Right lobe of liver (tissue), 6 donors: ENCODE measurements around the gene HDAC9. TPM values are rescaled to one million over a fixed set of nuclear protein-coding genes. Genes with fewer than 3 reads are reported as not detected.

Experiments used
- ATAC-seq, 4 donors: fragments of 200-7000 bp; cut with Tn5 transposase; one replicate each; pipeline ENCODE4 v1.9.1; 2020; ENCODE audit warnings: mild to moderate bottlenecking in 4 of 4, moderate library complexity in 4 of 4
- DNase-seq, 3 donors: peaks; one replicate each; pipeline ENCODE4 v3.0.0-alpha.2; 2020
- H3K27ac ChIP-seq, 3 donors: fragments of 200-600 bp; one replicate each; pipeline ENCODE4 v1.8.0; 2022
- H3K27me3 ChIP-seq, 2 donors: fragments of 200-600 bp; one replicate each; pipeline ENCODE4 v1.8.0; 2022
- H3K36me3 ChIP-seq, 4 donors: fragments of 200-600 bp; sonication (generic) in 1 of 4; one replicate each; pipeline versions ENCODE4 v1.5.1 to v1.8.0; 2017 to 2022; ENCODE audit warnings: control low read depth in 1 of 4
- H3K4me1 ChIP-seq, 4 donors: fragments of 200-600 bp; sonication (generic) in 1 of 4; one replicate each; pipeline versions ENCODE4 v1.5.1 to v1.8.0; 2017 to 2022; ENCODE audit warnings: control low read depth in 1 of 4
- H3K4me3 ChIP-seq, 3 donors: fragments of 200-600 bp; one replicate each; pipeline ENCODE4 v1.8.0; 2022
- H3K9me3 ChIP-seq, 4 donors: fragments of 200-600 bp; sonication (generic) in 1 of 4; one replicate each; pipeline versions ENCODE4 v1.5.1 to v1.8.0; 2017 to 2022; ENCODE audit warnings: control low read depth in 1 of 4
- POLR2A ChIP-seq: fragments of 450-650 bp; IDR thresholded peaks from one replicate; pipeline ENCODE4 v1.6.1; 2017; ENCODE audit warnings: antibody characterized with exemption, mild to moderate bottlenecking
- WGBS: methylation state at CpG from one replicate; pipeline ENCODE4 v1.1.6; 2018; ENCODE audit warnings: low coverage, low lambda C conversion rate; ENCODE audit not compliant: insufficient coverage; ENCODE audit errors: missing lambda C conversion rate; 5-methylcytosine and 5-hydroxymethylcytosine counted together
- intact Hi-C, 2 donors: fragments of 100-400 bp; cut with DNase I; formaldehyde crosslinking; loops; one replicate each; pipeline versions ENCODE4 v1.11.2 to v1.14.1; 2022
- total RNA-seq, 6 experiments: library from RNA; depleted of rRNA in 2 of 6; stranded (reverse); fragments of >200 nt in 2 of 6; fragmentation: NEBNext Ultra II Directional in 3 of 6; extraction: Animal tissue kit (Norgen Biotek cat#: 25700) in 3 of 6; gene quantifications; one replicate each; pipeline versions ENCODE4 v1.1.0 to v1.2.4, GENCODE V29; 2016 to 2023
- TF ChIP-seq, protein P1 (sequence below), 4 donors: fragments of 200-600 bp in 3 of 4; fragments of 450-650 bp in 1 of 4; IDR thresholded peaks; one replicate each; pipeline versions ENCODE4 v1.5.1 to v1.8.0; 2016 to 2022; ENCODE audit warnings: antibody characterized with exemption in 4 of 4, mild to moderate bottlenecking in 2 of 4
- donor health status: DM: no; HTN: yes; CAD: no.
- donor health status: DM: no; HTN: no; CAD: no.
- donor health status: DM: no; HTN: no; CAD: no.
- donor health status: DM: no; HTN: yes; CAD: no.
- donor health status: DM: no; HTN: yes; CAD: no.

The HDAC9 gene
- total RNA-seq, 6 experiments from 2014 or later = 1.0 to 4.1 (median 2.5) TPM

DNA sequence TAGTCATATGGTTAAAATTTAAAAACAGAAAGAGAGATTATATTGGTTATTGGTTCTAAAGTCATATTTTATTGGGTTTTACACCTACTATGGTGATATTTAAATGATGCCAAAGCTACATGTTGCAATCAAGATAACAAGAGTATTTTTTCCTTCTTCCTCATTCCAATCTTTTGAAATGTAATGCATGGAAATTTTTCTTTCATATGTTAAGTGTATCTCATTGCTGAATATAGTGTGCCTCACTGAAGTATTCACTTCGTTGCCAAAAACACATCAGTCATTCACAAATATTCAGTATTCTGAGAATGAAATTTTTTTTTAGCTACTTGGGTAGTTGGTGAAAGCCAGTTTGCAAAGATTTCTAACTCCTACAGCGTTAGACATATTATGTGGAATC is 19.5 kb downstream of the HDAC9 start:
- H3K4me1 ChIP-seq = no peaks in the 10 kb centered on the region
- H3K27me3 ChIP-seq = no peaks in the 10 kb centered on the region
- no peaks in the 10 kb centered on the region for H3K36me3 ChIP-seq
- DNase-seq (no peak), ATAC-seq (no peak)
- intact Hi-C loops = no loop called here
- 50% methylated on average over 2 of the region's 2 CpGs for WGBS
- no peaks in the 10 kb centered on the region for H3K9me3 ChIP-seq
- H3K4me3 ChIP-seq = no peak overlapping the region
- H3K27ac ChIP-seq = no peak overlapping the region
- TF ChIP-seq, protein P1, sequence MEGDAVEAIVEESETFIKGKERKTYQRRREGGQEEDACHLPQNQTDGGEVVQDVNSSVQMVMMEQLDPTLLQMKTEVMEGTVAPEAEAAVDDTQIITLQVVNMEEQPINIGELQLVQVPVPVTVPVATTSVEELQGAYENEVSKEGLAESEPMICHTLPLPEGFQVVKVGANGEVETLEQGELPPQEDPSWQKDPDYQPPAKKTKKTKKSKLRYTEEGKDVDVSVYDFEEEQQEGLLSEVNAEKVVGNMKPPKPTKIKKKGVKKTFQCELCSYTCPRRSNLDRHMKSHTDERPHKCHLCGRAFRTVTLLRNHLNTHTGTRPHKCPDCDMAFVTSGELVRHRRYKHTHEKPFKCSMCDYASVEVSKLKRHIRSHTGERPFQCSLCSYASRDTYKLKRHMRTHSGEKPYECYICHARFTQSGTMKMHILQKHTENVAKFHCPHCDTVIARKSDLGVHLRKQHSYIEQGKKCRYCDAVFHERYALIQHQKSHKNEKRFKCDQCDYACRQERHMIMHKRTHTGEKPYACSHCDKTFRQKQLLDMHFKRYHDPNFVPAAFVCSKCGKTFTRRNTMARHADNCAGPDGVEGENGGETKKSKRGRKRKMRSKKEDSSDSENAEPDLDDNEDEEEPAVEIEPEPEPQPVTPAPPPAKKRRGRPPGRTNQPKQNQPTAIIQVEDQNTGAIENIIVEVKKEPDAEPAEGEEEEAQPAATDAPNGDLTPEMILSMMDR (IDR thresholded peaks at IDR 0.05) = no peak
- no peak for TF ChIP-seq POLR2A

DNA sequence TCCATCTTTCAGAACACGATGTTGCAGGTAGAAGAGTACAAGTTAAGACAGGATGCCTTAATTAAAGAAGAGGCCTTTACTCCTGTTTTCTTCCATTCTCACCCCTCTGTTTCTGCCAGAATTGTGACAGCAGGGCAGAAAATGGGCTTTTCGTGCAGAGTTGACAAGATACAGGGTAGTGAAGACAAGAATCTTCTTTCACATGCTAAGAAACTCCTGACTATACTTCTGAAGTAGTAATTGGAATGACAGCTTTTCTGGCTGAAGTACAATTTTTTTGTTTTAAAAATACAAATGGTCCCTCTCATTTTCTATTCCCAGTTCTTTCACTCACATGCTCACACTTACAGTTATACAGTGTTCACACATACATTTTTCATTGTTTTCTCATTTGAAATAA is 22.1 kb downstream of the HDAC9 start:
- WGBS = 65% methylated on average over 2 of the region's 2 CpGs
- Histone ChIP-seq H3K36me3 (no peaks in the 10 kb centered on the region), H3K27me3 (no peaks in the 10 kb centered on the region), H3K27ac (no peak overlapping the region), H3K9me3 (no peaks in the 10 kb centered on the region), H3K4me3 (no peak overlapping the region), H3K4me1 (no peaks in the 10 kb centered on the region)
- DNase-seq (no peak), ATAC-seq (no peak)
- intact Hi-C loops = no loop called here
- TF ChIP-seq POLR2A = no peak
- TF ChIP-seq, protein P1 (IDR thresholded peaks at IDR 0.05) = no peak

DNA sequence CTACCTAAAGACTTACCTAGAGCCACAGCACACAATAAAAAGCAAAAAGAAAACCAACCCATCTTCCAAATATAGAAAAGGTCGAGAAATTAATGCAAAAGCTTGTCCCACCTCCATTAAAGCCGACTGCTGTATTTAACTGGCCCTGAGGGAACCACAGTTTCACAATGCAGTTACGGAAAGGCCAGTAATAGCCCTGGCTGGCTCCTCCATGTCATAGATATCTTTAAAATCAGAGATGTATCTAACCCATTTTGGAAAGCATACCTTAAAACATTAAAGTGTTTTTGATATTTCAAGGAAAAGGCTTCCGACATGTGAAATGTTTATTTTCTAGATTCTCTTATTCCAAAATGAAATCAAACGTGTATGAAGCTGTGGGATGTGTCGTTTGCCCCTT is 23.0 kb downstream of the HDAC9 start:
- Histone ChIP-seq H3K27me3 (no peaks in the 10 kb centered on the region), H3K4me3 (no peak overlapping the region), H3K27ac (no peak overlapping the region), H3K36me3 (no peaks in the 10 kb centered on the region), H3K4me1 (no peaks in the 10 kb centered on the region), H3K9me3 (no peaks in the 10 kb centered on the region)
- no peak for TF ChIP-seq POLR2A
- TF ChIP-seq, protein P1 (IDR thresholded peaks at IDR 0.05) = no peak
- WGBS = 65% methylated on average over 6 of the region's 6 CpGs
- DNase-seq (no peak), ATAC-seq (no peak)
- intact Hi-C loops = no loop called here

DNA sequence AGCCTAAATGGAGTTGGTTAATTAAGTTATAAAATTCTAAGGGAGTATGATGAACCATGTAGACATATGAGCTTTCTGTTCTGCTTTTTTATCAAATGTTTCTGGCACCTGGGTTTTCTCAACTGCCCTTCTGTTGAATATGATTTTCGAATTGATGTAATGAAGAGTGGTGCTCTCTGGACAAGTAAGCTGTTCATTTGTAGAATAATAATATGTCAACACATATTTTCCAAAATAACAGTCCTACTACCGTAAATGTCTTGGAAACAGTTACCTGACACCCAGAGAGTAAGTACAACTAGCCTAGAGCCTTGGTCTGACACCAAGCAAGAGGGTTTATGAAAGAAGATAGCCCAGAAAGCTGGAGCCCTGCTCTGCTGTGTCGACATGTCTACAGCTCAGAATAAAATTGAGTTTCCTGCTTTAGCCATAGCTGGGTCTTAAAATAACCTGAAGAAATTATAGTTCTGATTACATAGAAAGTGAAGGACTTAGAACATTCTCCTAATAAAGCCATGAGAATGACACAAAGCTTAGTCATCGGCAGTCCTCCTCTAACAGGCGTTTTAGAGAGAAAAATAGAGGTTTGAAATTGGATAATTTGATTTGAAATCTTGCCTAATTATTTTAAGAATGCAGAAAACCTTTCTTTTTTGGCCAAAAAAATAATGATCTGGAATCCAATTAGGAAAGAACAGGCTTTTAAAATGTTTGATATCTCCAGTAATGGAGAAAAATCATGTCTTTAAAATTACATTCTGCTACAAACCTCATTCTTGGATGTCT is 25.1 kb downstream of the HDAC9 start:
- 41% methylated on average over 5 of the region's 5 CpGs for WGBS
- H3K27ac ChIP-seq = no peak overlapping the region
- H3K4me3 ChIP-seq = no peak overlapping the region
- no peak for DNase-seq
- intact Hi-C loops = no loop called here
- H3K27me3 ChIP-seq = no peaks in the 10 kb centered on the region
- H3K36me3 ChIP-seq = no peaks in the 10 kb centered on the region
- ATAC-seq = no peak
- TF ChIP-seq POLR2A = no peak
- TF ChIP-seq, protein P1 (IDR thresholded peaks at IDR 0.05) = no peak
- no peaks in the 10 kb centered on the region for H3K4me1 ChIP-seq
- H3K9me3 ChIP-seq = no peaks in the 10 kb centered on the region
